Measurements from ENCODE around the gene EP400.

The EP400 gene

DNA sequence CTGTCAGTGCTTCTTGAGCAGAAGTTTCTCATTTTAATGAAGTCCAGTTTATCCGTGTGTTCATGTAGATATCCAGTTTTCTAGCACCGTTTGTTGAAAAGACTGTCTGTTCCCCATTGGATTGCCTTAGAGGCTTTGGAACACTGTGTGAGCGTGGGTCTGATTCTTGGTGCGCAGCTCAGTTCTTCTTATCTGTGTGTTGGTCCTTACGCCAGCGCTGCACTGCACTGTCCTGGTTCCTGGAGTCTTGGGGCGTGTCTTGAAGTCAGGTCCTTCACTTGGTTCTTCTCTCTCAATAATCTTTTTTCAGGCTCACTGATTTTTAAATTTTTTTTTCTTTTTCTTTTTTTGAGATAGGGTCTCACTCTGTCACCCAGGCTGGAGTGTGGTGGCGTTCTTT is 25.5 kb downstream of the EP400 start:
- Histone ChIP-seq H3K27ac (ENCODE audit: extremely low read depth, low read depth, low read length) (no peak overlapping the region), H3K36me3 (ENCODE audit: control insufficient read depth in 2 of 2, insufficient read depth in 1 of 2, low read length in 2 of 2) (peaks cover 6 to 8% of the 10 kb centered on the region in 2 experiments), H3K9me3 (ENCODE audit: control insufficient read depth, insufficient read depth, low read depth, low read length) (no peaks in the 10 kb centered on the region), H3K4me3 (ENCODE audit: low read depth, low read length) (no peak overlapping the region), H3K4me1 (ENCODE audit: control insufficient read depth, insufficient read depth, low read length) (no peaks in the 10 kb centered on the region)
- POLR2A ChIA-PET: no interaction called here
- CTCF ChIA-PET: interaction anchor here (0.7 to 1.3 kb wide), 2 partner anchors 57 to 292 kb away, joined by 3 read pairs; no protein-coding TSS in a partner anchor
- TF ChIP-seq YY1 (tag by site-specific recombination; IDR thresholded peaks at IDR 0.05) (no peak), ZNF621 (tag by site-specific recombination; IDR thresholded peaks at IDR 0.05) (no peak), ZNF239 (tag by site-specific recombination; IDR thresholded peaks at IDR 0.05) (no peak), ZNF555 (tag by site-specific recombination; conservative IDR thresholded peaks at IDR 0.05) (no peak), ZNF221 (tag by site-specific recombination; IDR thresholded peaks at IDR 0.05; ENCODE audit: borderline replicate concordance) (no peak), ZNF658 (tag by site-specific recombination; IDR thresholded peaks at IDR 0.05) (no peak), ZNF623 (tag by site-specific recombination; IDR thresholded peaks at IDR 0.05) (no peak), GFI1B (tag by site-specific recombination; IDR thresholded peaks at IDR 0.05) (no peak), ZXDB (tag by site-specific recombination; IDR thresholded peaks at IDR 0.05) (no peak), ZNF426 (tag by site-specific recombination; IDR thresholded peaks at IDR 0.05) (no peak), FEZF1 (tag by site-specific recombination; IDR thresholded peaks at IDR 0.05) (no peak), ZNF140 (tag by site-specific recombination; IDR thresholded peaks at IDR 0.05) (no peak), OSR2 (tag by site-specific recombination; IDR thresholded peaks at IDR 0.05) (no peak), HOXC10 (CRISPR knock-in tag; IDR thresholded peaks at IDR 0.05) (no peak), ZNF701 (tag by site-specific recombination; IDR thresholded peaks at IDR 0.05) (no peak), ZNF777 (tag by site-specific recombination; IDR thresholded peaks at IDR 0.05; ENCODE audit: borderline replicate concordance) (no peak), ZNF138 (tag by site-specific recombination; IDR thresholded peaks at IDR 0.05; ENCODE audit: borderline replicate concordance) (no peak), PBX3 (CRISPR knock-in tag; IDR thresholded peaks at IDR 0.05) (no peak), ZNF600 (tag by site-specific recombination; IDR thresholded peaks at IDR 0.05) (no peak)
- TF ChIP-seq, protein P1, sequence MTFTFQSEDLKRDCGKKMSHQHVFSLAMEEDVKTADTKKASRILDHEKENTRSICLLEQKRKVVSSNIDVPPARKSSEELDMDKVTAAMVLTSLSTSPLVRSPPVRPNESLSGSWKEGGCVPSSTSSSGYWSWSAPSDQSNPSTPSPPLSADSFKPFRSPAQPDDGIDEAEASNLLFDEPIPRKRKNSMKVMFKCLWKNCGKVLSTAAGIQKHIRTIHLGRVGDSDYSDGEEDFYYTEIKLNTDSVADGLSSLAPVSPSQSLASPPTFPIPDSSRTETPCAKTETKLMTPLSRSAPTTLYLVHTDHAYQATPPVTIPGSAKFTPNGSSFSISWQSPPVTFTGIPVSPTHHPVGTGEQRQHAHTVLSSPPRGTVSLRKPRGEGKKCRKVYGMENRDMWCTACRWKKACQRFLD (tag by site-specific recombination; IDR thresholded peaks at IDR 0.05): no peak

GRCh38 chr12:131979606-131980005 is 29.9 kb downstream of the EP400 start:
- peaks cover 19 to 38% of the 10 kb centered on the region in 2 experiments for H3K36me3 ChIP-seq (ENCODE audit: control insufficient read depth in 2 of 2, insufficient read depth in 1 of 2, low read length in 2 of 2)
- no peaks in the 10 kb centered on the region for H3K4me1 ChIP-seq (ENCODE audit: control insufficient read depth, insufficient read depth, low read length)
- no peaks in the 10 kb centered on the region for H3K9me3 ChIP-seq (ENCODE audit: control insufficient read depth, insufficient read depth, low read depth, low read length)
- no peak overlapping the region for H3K27ac ChIP-seq (ENCODE audit: extremely low read depth, low read depth, low read length)
- TF ChIP-seq KLF17 (tag by site-specific recombination; IDR thresholded peaks at IDR 0.05) (no peak), ZNF175 (tag by site-specific recombination; IDR thresholded peaks at IDR 0.05) (no peak), BCL11A (tag by site-specific recombination; IDR thresholded peaks at IDR 0.05; ENCODE audit: low read depth) (no peak)
- POLR2A ChIA-PET: no interaction called here
- CTCF ChIA-PET: no interaction called here
- H3K4me3 ChIP-seq (ENCODE audit: low read depth, low read length): no peak overlapping the region
